CD4-positive, alpha-beta T cell (primary cell): Measurements from ENCODE around the gene MMP21. TPM values are rescaled to one million over a fixed set of nuclear protein-coding genes. Genes with fewer than 3 reads are reported as not detected.

Experiments used
- ATAC-seq: fragments of 200-7000 bp; cut with Tn5 transposase; one replicate; pipeline ENCODE4 v1.10.0; 2022; ENCODE audit warnings: mild to moderate bottlenecking; ENCODE audit not compliant: poor library complexity
- CTCF ChIA-PET: fragments of 350-600 bp; sonication (Branson Sonifier 250); formaldehyde crosslinking; loops from one replicate; lab custom pipeline; 2021; ENCODE audit warnings: antibody characterized with exemption, inconsistent platforms; lab: Charles Lee
- POLR2A ChIA-PET: fragments of 350-600 bp; sonication (Branson Sonifier 250); formaldehyde crosslinking; loops from one replicate; lab custom pipeline; 2021; ENCODE audit warnings: antibody characterized with exemption, inconsistent platforms; lab: Charles Lee
- DNase-seq, 14 experiments: peaks; one replicate each; pipeline ENCODE4 v3.0.0-alpha.2; 2013 to 2020; ENCODE audit warnings: mixed read lengths in 2 of 14
- H3K27ac ChIP-seq, 2 donors: one replicate each; pipeline versions ENCODE4 v1.5.1 to v1.7.0; 2013; ENCODE audit warnings: low read length in 2 of 2, low read depth in 1 of 2, mild to moderate bottlenecking in 1 of 2
- H3K27me3 ChIP-seq, 2 experiments: 1 replicate in 1 of 2; 2 replicates in 1 of 2; pipeline versions ENCODE4 v1.6.1 to v1.7.0; 2013; ENCODE audit warnings: low read length in 2 of 2, control low read depth in 1 of 2, mild to moderate bottlenecking in 1 of 2, moderate library complexity in 1 of 2; ENCODE audit not compliant: insufficient read depth in 2 of 2, control insufficient read depth in 1 of 2
- H3K36me3 ChIP-seq: one replicate; pipeline ENCODE4 v1.6.1; 2013; ENCODE audit warnings: low read length, control low read depth; ENCODE audit not compliant: insufficient read depth
- H3K4me1 ChIP-seq: one replicate; pipeline ENCODE4 v1.6.1; 2013; ENCODE audit warnings: low read length, control low read depth; ENCODE audit not compliant: insufficient read depth
- H3K4me3 ChIP-seq: one replicate; pipeline ENCODE4 v1.5.1; 2013; ENCODE audit warnings: mild to moderate bottlenecking, low read length, moderate library complexity
- H3K9me3 ChIP-seq, 2 experiments: 1 replicate in 1 of 2; 2 replicates in 1 of 2; pipeline versions ENCODE4 v1.6.1 to v1.7.0; 2013; ENCODE audit warnings: low read length in 2 of 2, mild to moderate bottlenecking in 2 of 2, control low read depth in 1 of 2, moderate library complexity in 1 of 2; ENCODE audit not compliant: control insufficient read depth in 1 of 2, insufficient read depth in 1 of 2
- H3K27ac Mint-ChIP-seq: one replicate; pipeline ENCODE4 v1.8.0; 2020; ENCODE audit warnings: mixed read lengths
- H3K27me3 Mint-ChIP-seq: one replicate; pipeline ENCODE4 v1.8.0; 2021; ENCODE audit warnings: mixed read lengths
- H3K36me3 Mint-ChIP-seq: one replicate; pipeline ENCODE4 v1.8.0; 2021; ENCODE audit warnings: low read depth, mixed read lengths
- H3K4me1 Mint-ChIP-seq: one replicate; pipeline ENCODE4 v1.8.0; 2021; ENCODE audit warnings: low read depth, mixed read lengths
- H3K4me3 Mint-ChIP-seq: one replicate; pipeline ENCODE4 v1.8.0; 2020; ENCODE audit warnings: mild to moderate bottlenecking, mixed read lengths
- H3K9me3 Mint-ChIP-seq: one replicate; pipeline ENCODE4 v1.8.0; 2020; ENCODE audit warnings: mixed read lengths
- intact Hi-C, 2 experiments: fragments of 100-400 bp; cut with DNase I in 1 of 2; cut with micrococcal nuclease in 1 of 2; formaldehyde crosslinking; loops; one replicate each; pipeline versions ENCODE4 v1.15.1 to v1.9.0; 2023 to 2025; cut with DNase I, micrococcal nuclease
- total RNA-seq, 174 experiments: library from RNA in 2 of 174; stranded (reverse) in 2 of 174; gene quantifications; one replicate each; pipeline ENCODE4 v1.2.3 and lab custom pipeline; 2021 to 2026
- TF ChIP-seq, protein P1 (sequence below): fragments of 200-600 bp; IDR thresholded peaks from one replicate; pipeline ENCODE4 v1.8.0; 2022; ENCODE audit warnings: antibody characterized with exemption, mild to moderate bottlenecking

The MMP21 gene
- total RNA-seq, 2 experiments from 2014 or later: 0.16 to 0.34 TPM

DNA sequence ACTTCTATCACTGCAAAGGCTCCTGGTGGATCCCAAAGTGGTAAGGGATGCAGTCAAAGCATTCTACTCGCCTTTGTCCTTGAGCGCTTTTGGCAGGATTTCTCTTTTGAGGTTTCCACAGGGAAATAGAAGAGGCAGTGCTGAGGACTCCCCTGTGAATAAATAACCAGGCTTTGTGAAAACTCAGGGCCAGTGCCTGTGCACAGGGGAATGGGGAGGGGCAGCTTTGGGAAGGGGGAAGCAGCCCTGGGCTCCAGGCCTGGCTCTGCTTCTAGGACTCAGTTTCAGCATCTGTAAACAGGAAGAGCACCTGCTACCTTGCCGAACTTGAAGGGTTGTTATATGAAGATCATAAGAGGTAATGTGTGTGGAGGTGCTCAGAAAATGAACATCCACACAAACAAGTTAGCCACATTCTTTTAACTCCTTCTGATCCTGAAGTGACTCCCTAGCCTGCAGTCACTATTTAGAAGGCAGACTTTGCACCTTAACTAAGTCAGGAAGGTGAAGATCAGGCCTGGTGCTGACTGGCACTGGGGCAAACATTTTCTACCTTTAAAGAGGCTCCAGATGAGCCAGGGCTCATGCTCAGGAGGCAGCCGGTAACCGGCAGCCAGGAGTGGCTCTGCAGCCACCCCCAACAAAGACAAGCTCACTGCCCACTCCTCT, 22.5 kb upstream of the MMP21 start:
- TF ChIP-seq, protein P1, sequence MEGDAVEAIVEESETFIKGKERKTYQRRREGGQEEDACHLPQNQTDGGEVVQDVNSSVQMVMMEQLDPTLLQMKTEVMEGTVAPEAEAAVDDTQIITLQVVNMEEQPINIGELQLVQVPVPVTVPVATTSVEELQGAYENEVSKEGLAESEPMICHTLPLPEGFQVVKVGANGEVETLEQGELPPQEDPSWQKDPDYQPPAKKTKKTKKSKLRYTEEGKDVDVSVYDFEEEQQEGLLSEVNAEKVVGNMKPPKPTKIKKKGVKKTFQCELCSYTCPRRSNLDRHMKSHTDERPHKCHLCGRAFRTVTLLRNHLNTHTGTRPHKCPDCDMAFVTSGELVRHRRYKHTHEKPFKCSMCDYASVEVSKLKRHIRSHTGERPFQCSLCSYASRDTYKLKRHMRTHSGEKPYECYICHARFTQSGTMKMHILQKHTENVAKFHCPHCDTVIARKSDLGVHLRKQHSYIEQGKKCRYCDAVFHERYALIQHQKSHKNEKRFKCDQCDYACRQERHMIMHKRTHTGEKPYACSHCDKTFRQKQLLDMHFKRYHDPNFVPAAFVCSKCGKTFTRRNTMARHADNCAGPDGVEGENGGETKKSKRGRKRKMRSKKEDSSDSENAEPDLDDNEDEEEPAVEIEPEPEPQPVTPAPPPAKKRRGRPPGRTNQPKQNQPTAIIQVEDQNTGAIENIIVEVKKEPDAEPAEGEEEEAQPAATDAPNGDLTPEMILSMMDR: no peak
- H3K36me3 ChIP-seq: peaks cover 49% of the 10 kb centered on the region
- H3K9me3 ChIP-seq: no peaks in the 10 kb centered on the region
- H3K27ac Mint-ChIP-seq: no peak overlapping the region
- DNase-seq: no peak
- no peak for ATAC-seq
- ChIA-PET CTCF (no interaction called here), POLR2A (no interaction called here)
- H3K4me3 ChIP-seq: no peak overlapping the region
- H3K27me3 Mint-ChIP-seq: no peaks in the 10 kb centered on the region
- H3K36me3 Mint-ChIP-seq: peaks cover 73% of the 10 kb centered on the region
- H3K4me1 Mint-ChIP-seq: no peaks in the 10 kb centered on the region
- no peak overlapping the region for H3K4me3 Mint-ChIP-seq
- no peak overlapping the region for H3K27ac ChIP-seq
- intact Hi-C loops: no loop called here
- H3K27me3 ChIP-seq: no peaks in the 10 kb centered on the region
- H3K4me1 ChIP-seq: no peaks in the 10 kb centered on the region
- no peaks in the 10 kb centered on the region for H3K9me3 Mint-ChIP-seq

DNA sequence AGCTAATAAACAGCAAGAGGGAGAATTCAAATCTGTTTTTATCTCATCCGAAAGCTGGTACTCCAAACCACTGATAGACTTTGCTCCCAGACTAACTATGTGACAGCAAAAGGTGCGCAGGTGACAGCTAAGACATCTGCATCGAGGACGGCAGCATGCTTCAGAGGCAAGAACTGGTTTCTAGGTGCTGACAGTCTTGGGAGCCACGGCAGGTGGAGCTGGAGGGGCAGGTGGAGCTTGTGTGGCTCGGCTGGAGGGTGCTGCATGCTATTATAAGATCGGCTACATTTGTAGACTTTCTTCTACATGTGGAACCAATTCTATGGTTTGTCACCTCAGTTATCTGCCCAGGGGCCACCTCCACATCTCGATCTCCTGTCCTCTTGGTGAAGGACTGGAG, 21.8 kb upstream of the MMP21 start:
- ATAC-seq (no peak), DNase-seq (no peak)
- no peaks in the 10 kb centered on the region for H3K27me3 ChIP-seq
- ChIA-PET POLR2A (no interaction called here), CTCF (no interaction called here)
- no peaks in the 10 kb centered on the region for H3K4me1 ChIP-seq
- H3K36me3 ChIP-seq: peaks cover 54% of the 10 kb centered on the region
- peaks cover 74% of the 10 kb centered on the region for H3K36me3 Mint-ChIP-seq
- no peak overlapping the region for H3K27ac Mint-ChIP-seq
- H3K9me3 Mint-ChIP-seq: no peaks in the 10 kb centered on the region
- intact Hi-C loops: no loop called here
- no peak overlapping the region for H3K4me3 Mint-ChIP-seq
- no peaks in the 10 kb centered on the region for H3K27me3 Mint-ChIP-seq
- no peaks in the 10 kb centered on the region for H3K4me1 Mint-ChIP-seq
- H3K9me3 ChIP-seq: no peaks in the 10 kb centered on the region
- no peak overlapping the region for H3K27ac ChIP-seq
- TF ChIP-seq, protein P1: no peak
- H3K4me3 ChIP-seq: no peak overlapping the region

DNA sequence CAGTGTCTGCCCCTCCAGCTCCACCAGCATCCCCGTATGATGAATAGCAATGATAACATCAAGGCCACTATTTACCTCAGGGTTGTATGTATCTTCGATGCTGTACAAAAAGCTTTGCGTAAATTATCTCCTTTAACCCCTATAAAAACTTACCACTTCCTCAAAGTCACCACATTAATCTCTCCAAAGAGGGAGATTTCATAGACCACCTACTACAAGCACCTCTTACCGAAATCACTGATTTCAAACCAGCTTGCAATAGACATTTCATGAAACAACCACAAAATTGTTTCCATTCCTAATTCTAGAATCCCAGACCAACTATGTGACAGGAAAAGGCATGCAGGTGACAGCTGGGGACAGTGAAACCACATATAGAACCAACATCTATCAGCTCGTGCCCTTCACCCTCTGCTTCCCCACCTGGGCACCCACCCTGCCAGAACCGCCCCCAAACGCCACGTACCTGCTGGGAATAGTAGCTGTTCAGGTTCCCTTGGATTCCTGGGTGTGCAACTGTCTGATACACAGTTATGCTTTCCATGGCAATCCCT, 20.1 kb upstream of the MMP21 start:
- TF ChIP-seq, protein P1: no peak
- DNase-seq (no peak), ATAC-seq (no peak)
- H3K9me3 ChIP-seq: no peaks in the 10 kb centered on the region
- H3K36me3 ChIP-seq: peaks cover 44% of the 10 kb centered on the region
- CTCF ChIA-PET: no interaction called here
- H3K27ac Mint-ChIP-seq: no peak overlapping the region
- no peaks in the 10 kb centered on the region for H3K4me1 ChIP-seq
- no peak overlapping the region for H3K4me3 ChIP-seq
- H3K27ac ChIP-seq: no peak overlapping the region
- H3K36me3 Mint-ChIP-seq: peaks cover 79% of the 10 kb centered on the region
- H3K4me1 Mint-ChIP-seq: no peaks in the 10 kb centered on the region
- H3K9me3 Mint-ChIP-seq: no peaks in the 10 kb centered on the region
- intact Hi-C loops: no loop called here
- no peaks in the 10 kb centered on the region for H3K27me3 ChIP-seq
- H3K27me3 Mint-ChIP-seq: no peaks in the 10 kb centered on the region
- POLR2A ChIA-PET: no interaction called here
- no peak overlapping the region for H3K4me3 Mint-ChIP-seq
